GM18870 (cell line): ENCODE measurements around the gene GSC.

ENCODE experiments used
- ATAC-seq: cut with Tn5 transposase; IDR thresholded peaks from one replicate; pipeline ENCODE4 v1.9.1; 2021; ENCODE audit warnings: moderate library complexity; ENCODE audit not compliant: unreplicated experiment

Gene GSC

GRCh38 chr14:94772548-94772947 is 2.6 kb upstream of the GSC start:
- ATAC-seq, result no peak

- ATAC-seq, result no peak
Measured at GRCh38 chr14:94771906-94772490, 2.1 kb upstream of the GSC start.

DNA sequence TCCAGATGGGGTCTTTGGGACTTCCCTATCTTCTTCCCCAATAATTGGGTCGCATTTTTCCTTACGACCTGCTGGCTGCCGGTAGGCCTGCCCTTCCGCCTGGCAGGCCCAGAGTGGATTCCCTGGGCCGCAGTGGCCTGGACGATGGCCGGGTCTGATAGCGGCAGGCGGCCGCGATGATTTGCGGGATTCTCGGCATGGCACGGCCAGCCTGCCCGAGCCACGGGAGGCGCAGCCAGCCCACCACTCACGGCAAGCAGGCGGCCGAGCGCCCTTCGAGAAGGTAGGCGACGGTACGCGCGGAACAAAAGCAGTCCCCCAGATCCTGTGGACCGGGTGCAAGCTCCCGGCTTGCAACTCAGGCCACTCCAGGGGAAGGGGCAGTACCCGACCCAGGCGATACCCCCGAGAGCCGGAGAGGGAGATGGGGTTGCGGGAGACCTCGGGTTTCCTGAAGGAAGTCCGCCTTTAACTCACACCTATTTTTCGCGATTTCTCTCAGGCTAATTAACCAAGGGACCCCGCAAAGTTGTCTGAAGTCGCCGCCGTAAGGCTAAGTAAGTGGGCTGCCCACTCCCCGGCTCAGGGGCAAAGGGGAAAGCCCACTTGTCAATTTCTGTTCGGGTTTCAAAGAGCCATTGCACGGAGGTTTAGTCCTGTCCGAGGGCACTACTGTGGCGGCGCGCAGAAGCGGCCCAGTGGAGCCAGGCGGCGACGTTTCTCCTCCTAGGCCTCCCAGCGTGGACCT is 1.4 kb upstream of the GSC start:
- no peak for ATAC-seq

DNA sequence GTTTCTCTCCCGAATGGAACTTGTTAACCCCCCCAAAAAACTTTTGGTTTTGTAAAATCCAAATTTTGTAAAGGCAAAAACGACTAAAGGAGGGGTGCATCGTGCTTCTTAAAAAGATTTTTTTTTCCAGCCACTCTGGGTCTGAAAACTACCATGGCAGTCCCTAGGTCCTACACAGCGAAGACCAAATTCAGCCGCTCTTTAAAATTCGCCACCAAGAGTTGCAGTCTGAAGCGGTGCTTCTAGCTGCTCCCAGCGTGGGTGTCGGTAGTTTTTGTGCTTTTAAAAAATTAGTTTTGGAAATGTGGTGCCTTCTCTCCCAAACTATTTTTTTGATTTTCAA is 873 bp upstream of the GSC start:
- no peak for ATAC-seq

GRCh38 chr14:94770251-94770749 is 387 bp upstream of the GSC start:
- ATAC-seq, result no peak

DNA sequence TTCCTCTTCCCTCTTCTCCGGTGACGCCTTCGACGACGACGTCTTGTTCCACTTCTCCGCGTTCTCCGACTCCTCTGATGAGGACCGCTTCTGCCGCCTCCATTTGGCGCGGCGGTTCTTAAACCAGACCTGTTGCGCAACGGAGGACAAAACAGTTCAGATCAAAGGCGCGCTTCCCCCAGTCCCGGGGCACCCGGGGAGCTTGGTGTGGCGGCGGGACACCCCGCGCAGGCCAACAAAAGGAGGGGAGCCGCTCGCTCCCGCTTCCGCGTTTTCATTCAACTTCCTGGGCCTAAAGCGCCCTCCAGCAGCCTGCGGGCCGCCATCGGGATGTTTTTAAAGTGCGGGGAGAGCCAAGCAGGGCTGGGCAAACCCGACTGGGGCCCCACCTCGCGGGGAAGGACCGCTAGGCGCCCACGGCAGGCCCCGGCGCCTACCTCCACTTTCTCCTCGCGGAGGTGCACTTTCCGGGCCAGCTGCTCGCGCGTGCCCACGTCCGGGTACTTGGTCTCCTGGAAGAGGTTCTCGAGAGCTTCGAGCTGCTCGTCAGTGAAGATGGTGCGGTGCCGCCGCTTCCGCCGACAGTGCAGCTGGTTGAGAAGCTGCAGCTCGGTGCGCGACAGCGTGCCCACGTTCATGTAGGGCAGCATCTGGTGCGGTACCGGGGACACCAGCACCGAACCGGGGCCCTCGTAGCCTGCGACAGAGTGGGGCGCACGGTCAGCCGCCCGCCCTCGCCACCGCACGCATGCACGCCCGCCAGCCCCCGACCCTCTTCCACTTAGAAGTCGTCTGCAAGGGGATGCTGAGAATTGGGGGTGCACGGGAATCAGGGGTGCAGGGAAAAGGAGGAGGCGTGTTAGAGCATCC is 1.2 kb downstream of the GSC start:
- ATAC-seq, result no peak

DNA sequence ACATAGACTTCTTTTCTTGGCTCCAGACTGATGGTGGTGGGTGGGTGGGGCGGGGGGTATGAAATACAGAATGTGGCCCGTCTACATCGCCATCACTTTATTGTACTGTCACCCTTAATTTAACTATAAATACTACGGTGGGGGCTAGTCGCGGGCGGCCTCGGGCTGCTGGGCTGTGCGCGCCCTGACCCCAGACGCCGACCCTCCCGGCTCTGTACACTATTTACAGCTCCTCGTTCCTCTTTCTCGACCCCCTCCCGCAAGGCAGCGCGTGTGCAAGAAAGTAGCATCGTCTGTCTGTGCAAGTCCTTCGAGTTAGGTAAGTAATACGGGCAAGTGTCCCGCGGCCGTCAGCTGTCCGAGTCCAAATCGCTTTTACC is 1.8 kb downstream of the GSC start:
- no peak for ATAC-seq

GRCh38 chr14:94767321-94767878 is 2.5 kb downstream of the GSC start:
- ATAC-seq, result no peak

GRCh38 chr14:94764573-94764972 is 5.3 kb downstream of the GSC start:
- ATAC-seq, result no peak

- no peak for ATAC-seq
Measured at GRCh38 chr14:94762431-94762830, 7.5 kb downstream of the GSC start.

DNA sequence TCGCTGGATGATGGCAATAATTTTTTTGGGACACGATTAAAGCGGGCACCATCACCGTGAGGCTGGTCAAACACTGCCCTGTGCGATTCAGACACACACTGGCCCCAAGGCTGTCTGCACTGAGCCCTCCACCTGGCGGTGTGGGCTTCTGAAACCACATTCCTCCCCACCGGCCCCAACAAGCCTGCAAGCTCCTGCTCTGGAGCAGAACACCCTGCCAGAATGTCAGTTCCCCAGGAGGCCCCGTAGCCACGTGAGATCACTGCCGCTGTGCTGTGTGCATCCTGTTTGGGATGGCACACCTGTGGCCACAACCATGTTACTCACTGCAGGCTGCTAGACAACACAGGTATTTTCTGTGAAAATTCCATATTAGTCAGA is 7.9 kb downstream of the GSC start:
- no peak for ATAC-seq

DNA sequence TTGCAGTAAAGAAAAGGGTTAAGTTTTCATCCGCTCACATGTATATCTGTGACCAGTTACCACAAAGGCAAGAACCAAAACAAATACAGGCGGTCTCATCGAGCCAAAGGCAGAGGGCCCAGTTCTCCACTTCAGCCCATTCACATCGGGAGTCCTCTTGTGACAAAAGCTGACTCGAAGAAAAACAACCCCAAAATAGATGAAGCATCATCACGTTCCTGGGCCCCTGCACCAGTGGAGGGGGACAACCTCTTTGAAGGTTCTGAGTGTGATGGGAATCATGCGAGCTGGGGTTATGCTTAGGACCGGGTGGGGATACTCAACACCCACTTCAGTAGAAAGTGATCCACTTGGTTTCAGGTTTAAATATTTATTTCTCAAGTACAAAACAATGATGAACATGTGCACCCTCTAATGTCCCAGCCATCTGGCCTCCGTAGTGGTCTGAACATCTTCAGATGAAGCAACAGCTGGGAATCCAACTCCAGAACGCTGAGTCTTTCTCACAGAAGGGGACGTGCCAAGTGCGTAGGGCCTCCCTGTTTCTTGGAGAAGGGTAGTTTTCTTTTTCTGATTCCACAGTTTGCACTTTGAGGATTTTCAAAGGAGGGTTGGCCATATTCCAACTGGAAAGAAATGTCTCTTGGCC is 8.4 kb downstream of the GSC start:
- ATAC-seq, result no peak

DNA sequence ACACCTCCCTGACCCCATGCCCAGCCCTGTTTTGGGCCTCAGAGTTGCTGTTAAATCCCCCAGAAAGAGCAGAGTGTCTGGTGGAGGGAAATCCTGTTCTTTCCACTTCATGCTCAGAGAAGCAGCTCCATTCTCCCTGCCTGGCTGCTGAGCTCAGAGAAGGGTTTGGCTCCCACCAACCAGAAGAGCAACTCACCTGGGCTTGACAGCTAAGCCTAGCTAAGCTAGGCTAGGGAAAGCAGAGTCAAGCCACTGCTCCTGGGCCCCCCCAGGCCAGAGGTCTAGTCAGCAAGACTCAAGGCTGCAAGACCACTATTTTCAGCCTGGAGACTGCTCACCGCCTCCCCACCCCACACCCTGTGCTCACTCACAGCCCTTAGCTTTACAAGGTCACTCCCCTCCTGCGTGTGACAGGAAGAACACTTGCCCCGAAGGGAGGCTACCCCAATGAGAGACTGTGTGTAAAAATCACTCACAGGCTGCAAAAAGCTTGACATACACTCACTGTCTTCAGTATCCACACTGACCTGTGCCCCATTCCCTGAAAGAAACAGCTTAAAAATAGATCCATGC is 13.5 kb downstream of the GSC start:
- no peak for ATAC-seq

DNA sequence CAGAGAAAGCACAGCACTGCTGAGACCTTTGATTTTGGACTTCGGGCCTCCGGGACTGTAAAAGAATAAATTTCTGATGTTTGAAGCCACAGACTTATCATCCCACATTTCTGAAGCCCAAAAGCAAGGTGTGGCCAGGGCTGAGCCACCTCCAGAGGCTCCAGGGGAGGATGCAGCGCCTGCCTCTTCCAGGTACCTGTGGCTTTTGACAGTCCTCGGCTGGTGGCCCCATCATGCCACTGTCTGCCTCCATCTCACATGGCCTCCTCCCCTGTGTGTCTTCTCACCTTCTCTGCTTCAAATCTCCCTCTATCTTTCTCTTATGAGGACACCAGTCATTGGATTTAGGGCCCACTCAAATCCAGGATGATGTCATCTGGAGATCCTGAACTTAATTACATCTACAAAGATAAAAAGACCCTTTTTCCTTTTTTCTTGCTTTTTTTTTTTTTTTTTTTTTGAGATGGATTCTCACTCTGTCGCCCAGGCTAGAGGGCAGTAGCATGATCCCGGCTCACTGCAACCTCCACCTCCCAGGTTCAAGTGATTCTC is 15.4 kb downstream of the GSC start:
- no peak for ATAC-seq

GRCh38 chr14:94752591-94753436 is 17.1 kb downstream of the GSC start:
- no peak for ATAC-seq

- no peak for ATAC-seq
Measured at GRCh38 chr14:94751956-94752355, 18.0 kb downstream of the GSC start.

DNA sequence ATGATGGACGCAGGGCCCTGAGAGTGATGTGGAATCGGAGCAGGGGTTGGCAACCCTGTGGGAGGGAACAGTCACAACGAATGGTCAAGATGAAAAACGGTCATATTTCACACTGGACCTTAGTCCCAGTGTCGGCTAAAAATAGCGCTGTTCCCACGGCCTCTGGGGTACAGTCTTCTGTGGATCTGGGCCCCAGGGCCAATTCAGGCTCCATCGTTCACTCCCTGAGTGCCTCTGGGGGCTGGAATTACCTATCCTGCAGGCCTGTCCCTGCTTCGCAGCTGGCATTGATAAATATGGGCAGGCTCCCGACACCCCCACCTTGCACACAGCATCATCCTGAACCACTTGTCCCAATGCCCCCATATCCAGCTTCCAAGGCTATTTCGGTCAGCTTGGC is 18.6 kb downstream of the GSC start:
- no peak for ATAC-seq

DNA sequence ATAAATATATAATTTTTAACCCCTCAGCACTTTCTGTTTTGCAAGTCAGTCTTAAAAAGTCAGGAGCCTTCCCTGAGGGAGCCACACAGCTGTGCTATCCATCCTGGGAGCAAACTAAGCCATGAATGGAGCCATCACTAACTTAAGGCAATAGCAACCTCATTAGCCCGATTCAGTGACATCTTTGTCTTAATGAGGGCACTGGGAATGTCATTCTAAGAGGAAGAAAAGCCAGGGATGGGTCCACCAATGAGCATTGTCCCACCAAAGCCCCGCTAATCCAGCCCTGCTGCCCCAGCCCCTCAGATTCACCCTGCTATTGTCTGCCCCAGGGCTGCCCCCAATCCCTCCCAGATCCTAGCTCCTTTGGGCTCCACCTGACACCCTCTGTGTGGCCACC is 19.5 kb downstream of the GSC start:
- ATAC-seq, result no peak

GRCh38 chr14:94748667-94749347 is 21.1 kb downstream of the GSC start:
- no peak for ATAC-seq
